ENCODE measurements around the gene CACNA2D1. TPM values are rescaled to one million over a fixed set of nuclear protein-coding genes. Genes with fewer than 3 reads are reported as not detected.

CACNA2D1 gene
- total RNA-seq, 1 experiment from 2014 or later = 36.2 TPM

- H2BK12ac ChIP-seq (ENCODE audit: insufficient read length, low read depth, low read length) = no peak overlapping the region
- H3K79me1 ChIP-seq (ENCODE audit: insufficient read depth, low read depth, low read length, poor library complexity, severe bottlenecking) = peaks cover 3% of the 10 kb centered on the region
- H3K4me1 ChIP-seq (ENCODE audit: insufficient read depth, low read length) = 0 out of 2 replicates have a peak, but pooled peaks cover 2% of the 10 kb centered on the region
- no peak overlapping the region for H2BK15ac ChIP-seq (ENCODE audit: low read depth, low read length)
- H3K23ac ChIP-seq (ENCODE audit: insufficient read length, low read depth, low read length) = no peak overlapping the region
- H3K27me3 Mint-ChIP-seq (ENCODE audit: low read depth) = no peaks in the 10 kb centered on the region
- H3T11ph ChIP-seq (ENCODE audit: low read length) = no peak overlapping the region
- H2AFZ ChIP-seq (ENCODE audit: low read length) = no peak overlapping the region
- H3K14ac ChIP-seq (ENCODE audit: insufficient read depth, low read length) = no peak overlapping the region
- H3K79me2 ChIP-seq (ENCODE audit: insufficient read depth, low read length) = no peaks in the 10 kb centered on the region
- H3K4ac ChIP-seq (ENCODE audit: low read depth, low read length) = no peak overlapping the region
- H3K36me3 Mint-ChIP-seq (ENCODE audit: insufficient read depth in 1 of 3, low read depth in 3 of 3) = peaks cover 1 to 5% (median 3%) of the 10 kb centered on the region in 3 experiments; a peak in 4 of 7 replicates
- no CpG with 5 or more reads among the region's 4 CpGs for WGBS (ENCODE audit: extremely low coverage, insufficient read length, low lambda C conversion rate)
- H4K91ac ChIP-seq (ENCODE audit: insufficient read length, low read depth, low read length) = no peak overlapping the region
- TF ChIP-seq CTCF (conservative IDR thresholded peaks at IDR 0.05) = no peak
- no peak overlapping the region for H4K8ac ChIP-seq (replicated peaks; ENCODE audit: insufficient read length, low read depth, low read length)
- H3K18ac ChIP-seq (ENCODE audit: insufficient read length, low read depth, low read length) = no peak overlapping the region
- H3K4me2 ChIP-seq (ENCODE audit: insufficient read depth, insufficient read length, low read length) = no peak overlapping the region
- no peak overlapping the region for H3K27ac ChIP-seq (ENCODE audit: insufficient read length, low read depth, low read length)
- no peak overlapping the region for H3K9ac ChIP-seq (ENCODE audit: extremely low read depth, insufficient read length, low read length)
- H3K4me1 Mint-ChIP-seq = peaks cover 10 to 13% of the 10 kb centered on the region in 2 experiments
- H3K27me3 ChIP-seq (ENCODE audit: insufficient read depth, low read length) = no peaks in the 10 kb centered on the region
- DNase-seq = no peak
- H3K9me3 ChIP-seq (ENCODE audit: control insufficient read depth, low read depth, low read length) = no peaks in the 10 kb centered on the region
- no peaks in the 10 kb centered on the region for H4K20me1 ChIP-seq (ENCODE audit: control insufficient read depth, insufficient read depth, insufficient read length)
- no peak overlapping the region for H2AK5ac ChIP-seq (ENCODE audit: insufficient read length, low read length)
- H4K5ac ChIP-seq (ENCODE audit: insufficient read length, low read depth, low read length) = no peak overlapping the region
- H2BK5ac ChIP-seq (ENCODE audit: insufficient read length, low read length) = no peak overlapping the region
- H3K27ac Mint-ChIP-seq = no peak overlapping the region; a peak in 1 of 7 replicates
- H2BK20ac ChIP-seq (ENCODE audit: low read depth, low read length, poor library complexity, severe bottlenecking) = no peak overlapping the region
- H3K56ac ChIP-seq (ENCODE audit: insufficient read length, low read depth, low read length) = no peak overlapping the region
- no peak overlapping the region for H3K4me3 Mint-ChIP-seq
- no peaks in the 10 kb centered on the region for H3K23me2 ChIP-seq (ENCODE audit: insufficient read length, low read depth, low read length, poor library complexity, severe bottlenecking)
- no peaks in the 10 kb centered on the region for H3K9me3 Mint-ChIP-seq
- no peak overlapping the region for H2BK120ac ChIP-seq (ENCODE audit: low read depth, low read length, poor library complexity, severe bottlenecking)
These were observed 119.8 kb downstream of the CACNA2D1 start for GRCh38 chr7:82323806-82324205.
